Ishikawa (cell line): ENCODE data around the gene RAB11FIP5.

Experiments used
- CEBPB ChIP-seq: IDR thresholded peaks from 2 replicates; pipeline ENCODE4 v1.6.1; 2012
- CREB1 ChIP-seq: IDR thresholded peaks from 2 replicates; pipeline ENCODE4 v1.6.1; 2012; ENCODE audit warnings: low read depth
- EGR1 ChIP-seq: IDR thresholded peaks from 2 replicates; pipeline ENCODE4 v1.6.1; 2012
- EP300 ChIP-seq: IDR thresholded peaks from 2 replicates; pipeline ENCODE4 v1.6.1; 2012; ENCODE audit warnings: borderline replicate concordance
- FOXM1 ChIP-seq: IDR thresholded peaks from 2 replicates; pipeline ENCODE4 v1.6.1; 2012; ENCODE audit warnings: low read depth, borderline replicate concordance
- NFIC ChIP-seq: IDR thresholded peaks from 2 replicates; pipeline ENCODE4 v1.6.1; 2012
- RAD21 ChIP-seq: IDR thresholded peaks from 2 replicates; pipeline ENCODE4 v1.6.1; 2012; ENCODE audit warnings: low read depth
- REST ChIP-seq: IDR thresholded peaks from 2 replicates; pipeline ENCODE4 v1.6.1; 2012; ENCODE audit warnings: low read depth, mild to moderate bottlenecking
- TAF1 ChIP-seq: IDR thresholded peaks from 2 replicates; pipeline ENCODE4 v1.6.1; 2012; ENCODE audit warnings: low read depth, mild to moderate bottlenecking
- TCF12 ChIP-seq: IDR thresholded peaks from 2 replicates; pipeline ENCODE4 v1.6.1; 2012; ENCODE audit warnings: low read depth
- TEAD4 ChIP-seq: IDR thresholded peaks from 2 replicates; pipeline ENCODE4 v1.6.1; 2012
- YY1 ChIP-seq: IDR thresholded peaks from 2 replicates; pipeline ENCODE4 v1.6.1; 2012; ENCODE audit warnings: low read depth
- ZBTB7A ChIP-seq: IDR thresholded peaks from 2 replicates; pipeline ENCODE4 v1.6.1; 2012; ENCODE audit warnings: low read depth
- TF ChIP-seq, protein P1 (sequence below): IDR thresholded peaks from 2 replicates; pipeline ENCODE4 v1.6.1; 2012
- TF ChIP-seq, protein P2 (sequence below): IDR thresholded peaks from 2 replicates; pipeline ENCODE4 v1.6.1; 2012

Gene RAB11FIP5

DNA sequence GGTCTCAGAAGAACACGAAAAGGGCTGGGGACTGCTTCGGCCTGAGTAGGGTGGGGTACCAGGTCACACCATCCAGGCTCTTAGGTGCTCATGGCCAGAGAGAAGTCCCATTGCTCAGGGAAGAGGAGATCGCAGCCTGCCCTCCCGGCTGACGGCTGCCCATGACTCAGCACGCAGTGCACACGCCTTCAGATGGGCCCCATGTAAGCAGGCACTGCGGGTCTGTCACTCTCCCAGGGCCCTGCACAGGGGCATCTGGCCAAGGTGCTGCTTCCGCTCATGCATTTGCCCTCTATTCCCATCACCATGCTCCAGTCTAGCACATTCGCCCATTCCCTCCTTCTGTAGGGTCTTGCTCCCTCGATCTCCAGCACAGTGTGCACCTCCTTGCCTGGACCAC is 76.0 kb downstream of the RAB11FIP5 start:
- TF ChIP-seq CEBPB = no peak
- TF ChIP-seq REST = 0 out of 2 replicates have a peak, but pooled peaks have one; percentile 21

DNA sequence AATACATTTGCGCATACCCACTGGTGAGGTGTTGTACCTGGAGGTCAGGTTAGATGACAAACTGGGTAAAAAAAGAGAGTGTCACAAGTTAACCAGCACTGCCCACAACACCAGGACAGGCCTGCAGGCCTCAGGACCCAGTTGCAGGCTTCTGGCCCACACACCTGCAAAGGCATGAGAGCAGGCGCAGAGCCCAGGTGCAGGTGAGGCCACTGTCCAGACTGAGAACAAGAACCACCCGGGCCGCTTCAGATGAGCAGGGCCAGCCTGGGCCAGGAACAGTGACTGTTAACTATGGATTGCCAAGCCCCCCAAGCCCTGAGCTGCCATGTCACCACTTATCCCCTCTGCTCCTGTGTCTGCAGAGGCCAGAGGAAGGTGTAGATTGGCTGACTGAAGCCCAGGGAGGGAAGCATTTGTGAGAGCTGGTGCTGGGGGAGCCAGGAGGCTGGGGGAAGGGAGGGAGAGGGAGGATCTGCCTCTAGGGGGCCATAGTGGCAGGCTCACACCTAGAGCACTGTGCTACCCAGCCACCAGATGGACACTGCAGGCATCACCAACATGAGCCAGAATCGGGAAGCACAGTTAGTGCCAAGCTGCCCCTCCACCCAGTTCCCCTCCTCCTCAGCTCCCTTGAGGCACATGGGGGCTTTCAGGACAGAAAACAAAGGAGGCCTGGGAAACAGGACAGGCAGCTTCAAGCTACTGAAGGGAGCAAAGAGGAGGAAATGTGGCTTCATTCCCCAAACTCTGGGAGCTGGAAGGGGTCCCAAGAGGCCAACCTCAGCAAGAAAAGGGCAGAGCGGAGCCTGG is 76.6 kb downstream of the RAB11FIP5 start:
- TF ChIP-seq EP300 = no peak

GRCh38 chr2:73034661-73035375 is 77.9 kb downstream of the RAB11FIP5 start:
- no peak for TF ChIP-seq TCF12
- TF ChIP-seq, protein P1, sequence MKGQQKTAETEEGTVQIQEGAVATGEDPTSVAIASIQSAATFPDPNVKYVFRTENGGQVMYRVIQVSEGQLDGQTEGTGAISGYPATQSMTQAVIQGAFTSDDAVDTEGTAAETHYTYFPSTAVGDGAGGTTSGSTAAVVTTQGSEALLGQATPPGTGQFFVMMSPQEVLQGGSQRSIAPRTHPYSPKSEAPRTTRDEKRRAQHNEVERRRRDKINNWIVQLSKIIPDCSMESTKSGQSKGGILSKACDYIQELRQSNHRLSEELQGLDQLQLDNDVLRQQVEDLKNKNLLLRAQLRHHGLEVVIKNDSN = no peak
- no peak for TF ChIP-seq RAD21
- no peak for TF ChIP-seq ZBTB7A
- TF ChIP-seq EGR1 = no peak
- no peak for TF ChIP-seq FOXM1
- TF ChIP-seq YY1 = no peak
- no peak for TF ChIP-seq REST
- TF ChIP-seq NFIC = no peak
- TF ChIP-seq, protein P2, sequence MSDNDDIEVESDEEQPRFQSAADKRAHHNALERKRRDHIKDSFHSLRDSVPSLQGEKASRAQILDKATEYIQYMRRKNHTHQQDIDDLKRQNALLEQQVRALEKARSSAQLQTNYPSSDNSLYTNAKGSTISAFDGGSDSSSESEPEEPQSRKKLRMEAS = no peak
- TF ChIP-seq CEBPB = no peak
- no peak for TF ChIP-seq TEAD4

DNA sequence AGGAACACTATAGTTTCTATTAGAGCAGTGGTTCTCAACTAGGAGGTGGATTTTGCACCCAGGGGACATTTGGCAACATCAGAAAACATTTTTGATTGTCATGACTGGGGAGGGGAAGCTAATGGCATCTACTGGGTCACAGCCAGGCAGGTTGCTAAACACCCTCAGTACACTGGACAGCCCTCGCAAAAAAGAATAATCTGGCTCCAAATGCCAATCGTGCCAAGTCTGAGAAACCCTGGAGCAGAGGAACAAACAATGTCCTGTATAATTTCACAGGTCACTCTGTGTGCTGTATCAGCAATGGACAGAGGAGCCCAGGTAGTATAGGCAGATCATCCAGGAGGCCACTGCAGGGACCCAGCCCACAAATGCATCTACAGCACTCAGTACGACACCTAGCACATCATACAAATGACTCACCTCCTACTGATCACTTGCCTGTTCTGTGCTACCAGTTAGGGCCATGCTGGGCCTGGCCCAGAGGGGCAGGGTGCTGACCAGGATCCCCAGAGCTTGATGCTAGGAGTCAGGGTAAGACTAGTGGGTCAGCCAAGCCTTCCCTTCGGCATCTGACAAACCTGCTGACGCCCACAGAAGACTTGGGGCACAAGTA is 78.9 kb downstream of the RAB11FIP5 start:
- no peak for TF ChIP-seq TCF12
- TF ChIP-seq NFIC = no peak
- no peak for TF ChIP-seq TAF1
- no peak for TF ChIP-seq TEAD4
- TF ChIP-seq EGR1 = no peak
- no peak for TF ChIP-seq REST
- TF ChIP-seq EP300 = no peak
- TF ChIP-seq YY1 = no peak
- TF ChIP-seq FOXM1 = no peak
- TF ChIP-seq, protein P1 = no peak
- no peak for TF ChIP-seq CEBPB
- TF ChIP-seq CREB1 = no peak
- TF ChIP-seq, protein P2 = no peak
